GM12891 (cell line): ENCODE measurements around the gene TTLL3.
"Not testable (repeated sequence)": the region's sequence is repeated elsewhere in the genome, so short reads cannot be mapped to it uniquely, and the experiment has no call there.

Experiments used
- DNase-seq: peaks from one replicate; pipeline ENCODE4 v3.0.0; 2011; ENCODE audit warnings: low spot score; ENCODE audit not compliant: insufficient read length
- FAIRE-seq: peaks from 2 replicates; lab custom pipeline; 2011; peaks lifted over from hg19 to GRCh38; lab: Jason Lieb, UNC
- PAX5 ChIP-seq: IDR thresholded peaks from 2 replicates; pipeline ENCODE4 v1.6.1; 2011; ENCODE audit warnings: low read length, moderate library complexity, mild to moderate bottlenecking; ENCODE audit not compliant: insufficient read depth, severe bottlenecking
- POLR2A ChIP-seq: IDR thresholded peaks from 2 replicates; pipeline ENCODE4 v1.6.1; 2011; ENCODE audit warnings: low read depth, low read length, control low read depth
- POLR2AphosphoS5 ChIP-seq: IDR thresholded peaks from 2 replicates; pipeline ENCODE4 v1.6.1; 2011; ENCODE audit warnings: low read depth, low read length, control low read depth
- POU2F2 ChIP-seq: IDR thresholded peaks from 2 replicates; pipeline ENCODE4 v1.6.1; 2011; ENCODE audit warnings: low read depth, mild to moderate bottlenecking, control low read depth, low read length, moderate library complexity
- SPI1 ChIP-seq: IDR thresholded peaks from 2 replicates; pipeline ENCODE4 v1.6.1; 2011; ENCODE audit warnings: low read depth, low read length, control low read depth
- TAF1 ChIP-seq: IDR thresholded peaks from 2 replicates; pipeline ENCODE4 v1.6.1; 2011; ENCODE audit warnings: low read depth, low read length, control low read depth

The TTLL3 gene

GRCh38 chr3:9852528-9852927 is 42.5 kb downstream of the TTLL3 start:
- TF ChIP-seq TAF1 (no peak), PAX5 (no peak), SPI1 (no peak), POLR2AphosphoS5 (no peak), POU2F2 (no peak), POLR2A (no peak)
- no peak for FAIRE-seq
- DNase-seq: no peak

GRCh38 chr3:9854291-9854940 is 44.4 kb downstream of the TTLL3 start:
- FAIRE-seq, DNase-seq: not testable (repeated sequence)

- FAIRE-seq (no peak), DNase-seq (no peak)
- no peak for TF ChIP-seq POU2F2
- TF ChIP-seq POLR2AphosphoS5: no peak
- TF ChIP-seq SPI1: no peak
- TF ChIP-seq PAX5: no peak
- no peak for TF ChIP-seq POLR2A
Measured at GRCh38 chr3:9855594-9855993, 45.5 kb downstream of the TTLL3 start.

GRCh38 chr3:9859530-9860025 is 49.5 kb downstream of the TTLL3 start:
- TF ChIP-seq SPI1: no peak
- TF ChIP-seq POU2F2: no peak
- TF ChIP-seq TAF1: no peak
- FAIRE-seq: no peak
- no peak for DNase-seq

GRCh38 chr3:9861201-9861600 is 51.1 kb downstream of the TTLL3 start:
- no peak for DNase-seq
- no peak for TF ChIP-seq PAX5
- no peak for TF ChIP-seq POLR2AphosphoS5
- TF ChIP-seq POLR2A: no peak
- TF ChIP-seq SPI1: no peak
- no peak for TF ChIP-seq POU2F2
- TF ChIP-seq TAF1: no peak
- FAIRE-seq: no peak

- DNase-seq (no peak), FAIRE-seq (no peak)
- TF ChIP-seq POU2F2: no peak
- TF ChIP-seq PAX5: no peak
- TF ChIP-seq POLR2AphosphoS5: no peak
- no peak for TF ChIP-seq TAF1
- no peak for TF ChIP-seq POLR2A
- no peak for TF ChIP-seq SPI1
Measured at GRCh38 chr3:9861626-9862130, 51.6 kb downstream of the TTLL3 start.

- TF ChIP-seq PAX5 (no peak), TAF1 (no peak), POLR2A (no peak)
- FAIRE-seq (no peak), DNase-seq (peak; percentile 70)
Measured at GRCh38 chr3:9862391-9863057, 52.5 kb downstream of the TTLL3 start.

- TF ChIP-seq POLR2A (no peak), POLR2AphosphoS5 (no peak), POU2F2 (no peak), PAX5 (no peak), SPI1 (no peak), TAF1 (no peak)
- FAIRE-seq: no peak
- no peak for DNase-seq
Measured at GRCh38 chr3:9863058-9863772, 53.2 kb downstream of the TTLL3 start.

- DNase-seq: no peak
- TF ChIP-seq TAF1 (no peak), SPI1 (no peak), POLR2A (no peak), POLR2AphosphoS5 (no peak), POU2F2 (no peak), PAX5 (no peak)
- FAIRE-seq: no peak
Measured at GRCh38 chr3:9864200-9864927, 54.3 kb downstream of the TTLL3 start.

- DNase-seq, FAIRE-seq: not testable (repeated sequence)
Measured at GRCh38 chr3:9865125-9865637, 55.1 kb downstream of the TTLL3 start.
